Subcutaneous adipose tissue (tissue), 4 donors: ENCODE data around the gene LOXL1. TPM values are rescaled to one million over a fixed set of nuclear protein-coding genes. Genes with fewer than 3 reads are reported as not detected.

ENCODE experiments used
- total RNA-seq, 4 donors: library from RNA; depleted of rRNA; stranded (reverse); fragments of >200 nt; gene quantifications; one replicate each; pipeline ENCODE4 v1.1.0, GENCODE V29; 2016
- TF ChIP-seq, protein P1 (sequence below): fragments of 450-650 bp; IDR thresholded peaks from one replicate; pipeline ENCODE4 v1.5.1; 2016; ENCODE audit warnings: low read depth, mild to moderate bottlenecking, control low read depth, antibody characterized with exemption, moderate library complexity

The LOXL1 gene
- total RNA-seq, 4 donors from 2014 or later, result 4.2 to 9.2 (median 6.3) TPM

DNA sequence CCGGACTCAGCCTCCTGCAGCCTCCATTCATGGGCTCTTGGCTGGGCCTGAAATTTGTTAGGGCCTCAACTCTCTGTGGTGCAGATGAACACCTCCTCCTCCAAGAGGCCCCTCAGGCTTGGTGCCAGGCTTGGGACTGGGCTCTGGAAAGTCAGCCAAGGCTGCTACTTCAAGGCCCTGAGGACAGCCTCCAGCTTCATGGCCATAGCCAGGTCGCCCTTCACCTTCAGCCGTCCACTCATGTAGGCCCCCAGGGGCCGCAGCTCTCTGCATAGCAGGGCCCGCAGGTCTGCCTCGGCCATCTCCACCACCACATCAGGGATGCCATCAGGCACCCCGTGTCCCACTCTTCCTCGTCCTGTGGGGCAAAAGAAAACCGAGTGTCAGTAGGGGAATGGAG is 57.5 kb downstream of the LOXL1 start:
- TF ChIP-seq, protein P1, sequence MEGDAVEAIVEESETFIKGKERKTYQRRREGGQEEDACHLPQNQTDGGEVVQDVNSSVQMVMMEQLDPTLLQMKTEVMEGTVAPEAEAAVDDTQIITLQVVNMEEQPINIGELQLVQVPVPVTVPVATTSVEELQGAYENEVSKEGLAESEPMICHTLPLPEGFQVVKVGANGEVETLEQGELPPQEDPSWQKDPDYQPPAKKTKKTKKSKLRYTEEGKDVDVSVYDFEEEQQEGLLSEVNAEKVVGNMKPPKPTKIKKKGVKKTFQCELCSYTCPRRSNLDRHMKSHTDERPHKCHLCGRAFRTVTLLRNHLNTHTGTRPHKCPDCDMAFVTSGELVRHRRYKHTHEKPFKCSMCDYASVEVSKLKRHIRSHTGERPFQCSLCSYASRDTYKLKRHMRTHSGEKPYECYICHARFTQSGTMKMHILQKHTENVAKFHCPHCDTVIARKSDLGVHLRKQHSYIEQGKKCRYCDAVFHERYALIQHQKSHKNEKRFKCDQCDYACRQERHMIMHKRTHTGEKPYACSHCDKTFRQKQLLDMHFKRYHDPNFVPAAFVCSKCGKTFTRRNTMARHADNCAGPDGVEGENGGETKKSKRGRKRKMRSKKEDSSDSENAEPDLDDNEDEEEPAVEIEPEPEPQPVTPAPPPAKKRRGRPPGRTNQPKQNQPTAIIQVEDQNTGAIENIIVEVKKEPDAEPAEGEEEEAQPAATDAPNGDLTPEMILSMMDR, result no peak

DNA sequence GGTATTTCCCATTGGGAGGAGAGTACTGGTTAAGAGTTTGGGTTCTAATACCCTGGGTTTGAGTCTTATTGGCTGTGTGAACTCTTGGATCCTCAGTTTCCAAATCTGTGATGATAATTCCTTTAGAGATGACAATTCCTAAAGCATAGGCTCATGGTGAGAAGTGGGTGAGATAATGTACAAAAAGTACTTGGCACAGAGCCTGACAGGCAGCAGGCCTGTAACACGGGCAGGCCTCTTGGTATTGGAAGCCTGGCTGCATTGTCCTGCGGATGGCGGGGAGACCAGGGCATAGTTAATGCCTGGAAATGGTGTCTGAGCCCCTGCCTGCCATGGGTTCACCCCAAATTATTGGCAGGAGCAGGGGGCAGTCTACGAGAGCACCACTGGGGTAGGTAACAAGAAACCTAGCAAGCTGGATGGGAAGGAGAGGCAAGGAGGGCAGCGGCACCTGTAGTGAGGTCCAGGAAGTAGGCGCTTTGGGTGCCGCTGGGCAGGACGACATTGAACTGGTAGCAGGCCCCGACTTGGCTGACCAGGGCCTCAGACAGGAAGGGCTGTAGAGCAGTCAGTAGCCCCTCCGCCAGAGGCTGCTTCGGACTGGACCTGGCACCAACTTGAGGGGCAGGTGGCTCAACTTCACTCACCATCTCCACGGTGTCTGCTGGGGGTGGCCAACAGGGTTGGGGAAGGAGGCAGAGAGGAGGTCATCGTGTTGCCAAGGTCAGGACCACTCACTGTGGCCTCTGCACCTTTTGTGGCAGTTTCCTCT is 58.1 kb downstream of the LOXL1 start:
- TF ChIP-seq, protein P1, result no peak

DNA sequence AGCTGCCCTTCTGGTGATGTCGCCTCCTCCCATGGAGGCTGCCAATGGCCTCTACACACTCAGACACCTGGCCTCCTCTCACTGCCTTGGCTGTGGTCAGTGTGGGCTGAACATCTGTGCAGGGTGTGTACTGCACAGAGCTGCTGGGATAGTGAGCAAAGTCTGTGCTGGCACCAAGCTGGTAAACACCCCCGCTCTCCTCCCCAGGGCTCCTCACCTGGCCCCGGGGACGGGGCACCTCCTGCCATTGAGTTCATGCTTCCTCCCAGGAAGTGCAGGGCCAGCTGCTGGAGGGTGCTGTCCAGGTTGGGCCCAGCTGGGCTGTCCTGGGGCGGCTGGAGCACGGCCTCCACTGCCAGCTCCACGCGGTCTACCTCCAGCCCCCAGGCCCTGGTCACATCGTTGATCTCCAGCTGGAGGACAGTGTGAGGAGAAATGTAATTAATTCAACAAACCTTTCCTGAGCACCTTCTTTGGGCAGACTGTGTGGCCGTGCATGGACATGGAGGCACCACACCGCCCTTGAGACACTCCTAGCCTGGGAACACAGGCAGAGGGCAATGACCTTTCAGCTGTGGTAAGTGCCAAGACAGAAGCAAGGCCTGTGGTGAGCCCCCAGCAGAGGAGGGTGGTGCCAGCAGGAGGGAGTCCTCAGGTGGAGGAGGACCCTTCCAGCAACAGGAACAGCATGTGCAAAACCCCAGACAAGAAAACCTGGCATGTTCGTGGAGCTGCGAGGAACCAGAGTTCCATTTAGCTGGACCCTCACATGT is 59.0 kb downstream of the LOXL1 start:
- TF ChIP-seq, protein P1, result no peak

DNA sequence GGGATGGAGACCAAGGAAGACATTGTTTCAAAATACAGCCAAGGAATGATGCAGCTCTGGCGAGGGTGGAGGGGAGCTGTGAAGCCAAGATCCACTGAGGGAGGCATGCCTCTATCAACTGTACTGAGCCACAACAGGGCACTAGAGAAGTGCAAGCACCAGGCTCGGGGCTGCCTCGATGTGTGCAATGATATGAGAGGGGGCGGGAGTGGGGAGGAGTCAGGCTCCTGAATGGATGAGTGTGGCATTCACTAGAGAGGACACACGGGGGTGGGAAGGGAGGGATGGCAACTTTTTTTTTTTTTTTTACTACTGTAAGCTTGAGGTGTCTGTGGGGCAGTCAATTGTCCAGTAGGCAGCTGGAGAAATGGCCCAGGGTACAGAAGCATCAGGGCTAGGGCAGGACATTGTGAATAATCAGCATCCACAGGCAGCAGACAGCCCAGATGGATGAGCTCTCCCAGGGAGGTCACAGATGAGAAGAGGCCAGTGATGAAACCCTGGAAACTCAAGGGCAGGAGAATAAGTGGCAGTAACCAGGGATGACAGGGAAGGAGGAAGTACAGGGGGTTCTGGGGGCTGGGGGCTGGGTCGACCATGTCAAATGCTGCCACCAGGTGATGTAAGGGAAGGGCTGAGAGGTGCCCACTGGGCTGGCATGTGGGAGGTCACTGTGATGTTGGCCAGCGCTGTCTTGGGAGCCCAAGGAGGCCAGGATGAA is 60.0 kb downstream of the LOXL1 start:
- TF ChIP-seq, protein P1, result no peak

GRCh38 chr15:73986776-73987056 is 60.5 kb downstream of the LOXL1 start:
- TF ChIP-seq, protein P1, result no peak

DNA sequence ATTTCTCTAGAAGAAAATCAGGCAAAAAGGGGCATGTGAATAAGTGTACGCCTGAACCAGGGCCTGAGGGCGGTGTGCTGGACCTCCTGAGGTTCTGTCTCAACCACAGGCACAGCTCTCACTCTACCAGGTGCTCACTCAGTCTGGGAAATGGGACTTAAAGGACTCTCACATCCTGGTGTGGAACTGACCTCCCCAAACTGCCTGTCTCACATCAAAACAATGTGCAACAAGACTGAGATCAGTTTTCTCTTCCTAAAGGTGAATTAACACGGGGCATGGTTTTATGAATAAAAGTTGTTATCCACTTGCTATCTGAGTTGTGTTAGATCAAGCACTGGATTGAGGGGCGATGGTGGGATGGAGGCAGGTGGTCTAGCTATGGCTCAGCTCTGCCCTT is 61.0 kb downstream of the LOXL1 start:
- TF ChIP-seq, protein P1, result no peak
